Activated naive CD8-positive, alpha-beta T cell (primary cell): Measurements from ENCODE around the gene KLHL8.
"Not testable (repeated sequence)": the region's sequence is repeated elsewhere in the genome, so short reads cannot be mapped to it uniquely, and the experiment has no call there.

Experiments used
- H3K27ac Mint-ChIP-seq: one replicate; pipeline ENCODE4 v1.8.0; 2021; ENCODE audit warnings: mixed read lengths
- H3K27me3 Mint-ChIP-seq: one replicate; pipeline ENCODE4 v1.8.0; 2021; ENCODE audit warnings: mixed read lengths
- H3K36me3 Mint-ChIP-seq: one replicate; pipeline ENCODE4 v1.8.0; 2021; ENCODE audit warnings: mixed read lengths
- H3K4me1 Mint-ChIP-seq: one replicate; pipeline ENCODE4 v1.8.0; 2021; ENCODE audit warnings: low read depth, mixed read lengths
- H3K4me3 Mint-ChIP-seq: one replicate; pipeline ENCODE4 v1.8.0; 2021; ENCODE audit warnings: mild to moderate bottlenecking, mixed read lengths
- H3K9me3 Mint-ChIP-seq: one replicate; pipeline ENCODE4 v1.8.0; 2021; ENCODE audit warnings: low read depth, mixed read lengths

Gene KLHL8

GRCh38 chr4:87239821-87240220, 19.4 kb upstream of the KLHL8 start:
- peaks cover 14% of the 10 kb centered on the region for H3K36me3 Mint-ChIP-seq
- H3K4me3 Mint-ChIP-seq = no peak overlapping the region
- H3K9me3 Mint-ChIP-seq = peaks cover 15% of the 10 kb centered on the region
- H3K27me3 Mint-ChIP-seq = peaks cover 3% of the 10 kb centered on the region
- H3K27ac Mint-ChIP-seq = no peak overlapping the region
- peaks cover 2% of the 10 kb centered on the region for H3K4me1 Mint-ChIP-seq

DNA sequence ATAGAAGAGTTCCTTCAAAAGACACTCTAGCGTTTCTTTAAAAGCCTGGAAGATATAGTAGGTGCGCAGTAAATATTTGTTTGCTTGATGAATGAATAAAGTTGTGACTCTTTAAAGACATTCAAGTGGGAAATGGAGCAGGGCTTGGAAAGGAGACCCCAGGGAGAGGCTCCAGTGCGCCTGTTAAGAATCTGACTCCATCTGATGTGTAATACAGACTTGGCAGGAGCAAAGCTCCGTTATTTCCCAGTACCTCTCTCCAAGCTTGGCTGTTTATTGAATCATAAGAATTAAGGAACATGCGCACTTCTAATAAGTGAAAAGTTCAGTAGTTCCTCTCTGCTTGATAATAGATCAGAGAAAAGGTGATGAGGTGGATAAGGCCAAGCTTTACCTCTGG, 18.8 kb upstream of the KLHL8 start:
- H3K27ac Mint-ChIP-seq = no peak overlapping the region
- peaks cover 3% of the 10 kb centered on the region for H3K27me3 Mint-ChIP-seq
- no peak overlapping the region for H3K4me3 Mint-ChIP-seq
- peaks cover 10% of the 10 kb centered on the region for H3K36me3 Mint-ChIP-seq
- H3K4me1 Mint-ChIP-seq = peaks cover 2% of the 10 kb centered on the region
- H3K9me3 Mint-ChIP-seq = peaks cover 10% of the 10 kb centered on the region

DNA sequence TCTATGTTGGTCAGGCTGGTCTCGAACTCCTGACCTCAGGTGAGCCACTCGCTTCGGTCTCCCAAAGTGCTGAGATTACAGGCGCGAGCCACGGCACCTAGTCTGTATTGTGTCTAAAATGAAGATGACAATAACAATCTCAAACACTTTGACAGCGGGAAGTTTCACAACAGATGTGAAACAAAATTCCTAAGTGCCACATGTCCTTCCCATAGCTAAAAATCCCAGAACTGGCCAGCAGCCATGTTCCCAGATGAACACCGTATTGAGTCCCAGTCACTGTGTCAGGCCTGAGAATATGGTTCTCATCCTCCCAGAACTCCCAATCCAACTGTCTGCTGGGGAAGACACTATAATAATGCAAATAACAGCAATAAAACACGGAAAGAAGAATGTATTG, 16.4 kb upstream of the KLHL8 start:
- Mint-ChIP-seq H3K27ac (no peak overlapping the region), H3K27me3 (peaks cover 3% of the 10 kb centered on the region), H3K4me1 (peaks cover 2% of the 10 kb centered on the region), H3K9me3 (no peaks in the 10 kb centered on the region), H3K4me3 (peak overlapping the region; percentile 7), H3K36me3 (no peaks in the 10 kb centered on the region)

DNA sequence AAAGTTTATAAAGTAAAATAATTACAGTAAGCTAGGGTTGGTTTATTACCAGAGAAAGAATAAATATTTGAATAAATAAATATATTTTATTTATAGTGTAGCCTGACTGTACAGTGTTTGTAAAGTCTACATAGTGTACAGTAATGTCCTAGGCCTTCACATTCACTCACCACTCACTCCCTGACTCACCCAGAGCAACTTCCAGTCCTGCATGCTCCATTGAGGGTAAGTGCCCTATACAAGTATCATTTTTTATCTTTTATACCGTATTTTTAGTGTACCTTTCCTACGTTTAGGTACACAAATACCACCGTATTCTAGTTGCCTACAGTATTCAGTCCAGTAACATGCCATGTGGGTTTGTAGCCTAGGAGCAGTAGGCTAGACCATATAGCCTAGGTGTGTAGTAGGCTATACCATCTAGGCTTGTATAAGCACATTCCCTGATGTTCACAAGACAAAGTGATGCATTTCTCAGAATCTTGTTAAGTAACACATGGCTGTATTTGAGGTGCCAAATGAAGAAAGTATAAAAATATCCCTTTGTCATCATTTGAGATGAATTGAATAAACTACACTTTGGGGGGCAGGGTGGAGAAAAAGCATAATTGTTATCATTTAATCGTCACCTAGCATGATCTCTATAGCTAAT, 14.7 kb upstream of the KLHL8 start:
- Mint-ChIP-seq H3K4me3 (peak overlapping the region; percentile 81), H3K36me3 (no peaks in the 10 kb centered on the region), H3K9me3 (no peaks in the 10 kb centered on the region), H3K4me1 (peaks cover 2% of the 10 kb centered on the region), H3K27me3 (peaks cover 1% of the 10 kb centered on the region), H3K27ac (no peak overlapping the region)

DNA sequence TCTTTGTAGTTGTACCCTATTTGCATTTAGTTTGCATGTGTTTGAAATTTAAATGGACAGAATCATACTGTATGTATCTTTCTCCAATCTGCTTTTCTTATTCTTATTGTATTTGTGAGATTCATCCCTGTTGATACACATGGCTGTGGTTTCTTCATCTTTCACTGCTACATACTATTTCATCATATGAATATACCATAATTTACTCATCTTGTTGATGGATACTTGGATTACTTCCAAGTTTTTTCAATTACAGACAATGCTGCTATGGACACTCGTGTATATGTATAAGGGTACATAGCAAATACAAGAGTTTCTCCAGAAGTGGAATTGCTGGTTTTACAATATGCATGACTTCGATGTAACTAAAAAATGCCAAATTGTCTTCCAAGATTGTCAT, 11.8 kb upstream of the KLHL8 start:
- H3K27me3 Mint-ChIP-seq = no peaks in the 10 kb centered on the region
- no peak overlapping the region for H3K27ac Mint-ChIP-seq
- H3K4me1 Mint-ChIP-seq = peaks cover 2% of the 10 kb centered on the region
- no peaks in the 10 kb centered on the region for H3K36me3 Mint-ChIP-seq
- H3K4me3 Mint-ChIP-seq = no peak overlapping the region
- H3K9me3 Mint-ChIP-seq = no peaks in the 10 kb centered on the region

- H3K36me3 Mint-ChIP-seq = no peaks in the 10 kb centered on the region
These were observed 10.4 kb upstream of the KLHL8 start for GRCh38 chr4:87230806-87231205.

GRCh38 chr4:87229979-87230378, 9.6 kb upstream of the KLHL8 start:
- no peaks in the 10 kb centered on the region for H3K36me3 Mint-ChIP-seq
- no peaks in the 10 kb centered on the region for H3K9me3 Mint-ChIP-seq
- H3K4me3 Mint-ChIP-seq = no peak overlapping the region
- no peaks in the 10 kb centered on the region for H3K27me3 Mint-ChIP-seq
- H3K27ac Mint-ChIP-seq = no peak overlapping the region
- H3K4me1 Mint-ChIP-seq = no peaks in the 10 kb centered on the region

More at GRCh38 chr4:87230806-87231205, 10.4 kb upstream of the KLHL8 start:
- no peaks in the 10 kb centered on the region for H3K27me3 Mint-ChIP-seq
- H3K27ac Mint-ChIP-seq = no peak overlapping the region
- no peaks in the 10 kb centered on the region for H3K4me1 Mint-ChIP-seq
- no peaks in the 10 kb centered on the region for H3K9me3 Mint-ChIP-seq
- H3K4me3 Mint-ChIP-seq = no peak overlapping the region

DNA sequence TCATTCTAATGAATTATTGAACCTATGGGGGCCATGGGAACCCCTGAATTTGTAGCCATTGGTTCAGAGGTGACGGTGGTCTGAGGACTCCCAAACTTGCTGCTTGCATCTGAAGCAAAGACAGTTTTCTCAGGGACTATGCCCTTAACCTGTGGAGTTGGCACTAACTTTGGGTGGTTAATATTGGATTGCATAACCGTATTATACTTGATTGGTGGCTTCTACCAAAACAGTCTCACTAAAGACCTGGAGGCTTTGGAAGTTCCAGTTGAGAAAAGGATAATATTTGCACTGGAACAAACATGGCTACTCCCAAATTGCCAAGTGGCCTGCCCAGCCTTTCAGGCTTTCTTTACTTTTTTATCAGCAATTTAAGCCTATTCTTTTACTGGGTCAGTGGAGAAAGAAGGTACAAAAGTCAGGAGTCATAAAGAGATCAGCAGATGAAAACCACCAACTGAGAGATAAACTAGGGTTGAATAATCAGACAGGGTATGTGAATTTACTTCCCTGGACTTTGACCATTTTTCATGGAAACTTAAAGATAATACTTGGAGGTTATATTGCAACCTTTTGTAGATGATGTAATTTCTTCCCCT, 7.9 kb upstream of the KLHL8 start:
- Mint-ChIP-seq H3K4me3 (no peak overlapping the region), H3K36me3 (no peaks in the 10 kb centered on the region), H3K9me3 (no peaks in the 10 kb centered on the region), H3K27me3 (no peaks in the 10 kb centered on the region), H3K4me1 (no peaks in the 10 kb centered on the region), H3K27ac (no peak overlapping the region)

DNA sequence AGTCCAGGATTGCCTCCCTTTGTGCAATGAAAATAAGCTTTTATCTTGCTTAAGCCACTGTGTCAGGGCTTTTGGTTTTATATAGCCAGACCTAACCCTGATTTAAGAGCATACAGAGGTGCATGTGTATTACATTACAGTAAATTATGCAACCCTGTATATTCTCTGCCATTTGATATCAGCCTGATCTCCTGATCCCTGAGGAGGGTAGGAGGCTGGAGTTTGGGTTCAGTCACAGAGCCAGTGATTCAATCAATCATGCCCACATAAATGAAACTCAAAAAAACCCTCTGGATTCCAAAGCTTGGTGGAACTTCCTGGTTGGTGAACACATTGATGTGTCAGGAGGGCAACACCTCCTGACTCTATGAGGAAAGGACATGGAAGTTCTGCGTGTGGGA, 7.3 kb upstream of the KLHL8 start:
- H3K27me3 Mint-ChIP-seq = no peaks in the 10 kb centered on the region
- no peak overlapping the region for H3K4me3 Mint-ChIP-seq
- no peaks in the 10 kb centered on the region for H3K36me3 Mint-ChIP-seq
- no peaks in the 10 kb centered on the region for H3K4me1 Mint-ChIP-seq
- no peaks in the 10 kb centered on the region for H3K9me3 Mint-ChIP-seq
- H3K27ac Mint-ChIP-seq = no peak overlapping the region

- Mint-ChIP-seq H3K27me3 (no peaks in the 10 kb centered on the region), H3K4me1 (peaks cover 2% of the 10 kb centered on the region), H3K36me3 (no peaks in the 10 kb centered on the region), H3K4me3 (no peak overlapping the region), H3K27ac (no peak overlapping the region), H3K9me3 (no peaks in the 10 kb centered on the region)
These were observed 5.5 kb upstream of the KLHL8 start for GRCh38 chr4:87225936-87226335.

DNA sequence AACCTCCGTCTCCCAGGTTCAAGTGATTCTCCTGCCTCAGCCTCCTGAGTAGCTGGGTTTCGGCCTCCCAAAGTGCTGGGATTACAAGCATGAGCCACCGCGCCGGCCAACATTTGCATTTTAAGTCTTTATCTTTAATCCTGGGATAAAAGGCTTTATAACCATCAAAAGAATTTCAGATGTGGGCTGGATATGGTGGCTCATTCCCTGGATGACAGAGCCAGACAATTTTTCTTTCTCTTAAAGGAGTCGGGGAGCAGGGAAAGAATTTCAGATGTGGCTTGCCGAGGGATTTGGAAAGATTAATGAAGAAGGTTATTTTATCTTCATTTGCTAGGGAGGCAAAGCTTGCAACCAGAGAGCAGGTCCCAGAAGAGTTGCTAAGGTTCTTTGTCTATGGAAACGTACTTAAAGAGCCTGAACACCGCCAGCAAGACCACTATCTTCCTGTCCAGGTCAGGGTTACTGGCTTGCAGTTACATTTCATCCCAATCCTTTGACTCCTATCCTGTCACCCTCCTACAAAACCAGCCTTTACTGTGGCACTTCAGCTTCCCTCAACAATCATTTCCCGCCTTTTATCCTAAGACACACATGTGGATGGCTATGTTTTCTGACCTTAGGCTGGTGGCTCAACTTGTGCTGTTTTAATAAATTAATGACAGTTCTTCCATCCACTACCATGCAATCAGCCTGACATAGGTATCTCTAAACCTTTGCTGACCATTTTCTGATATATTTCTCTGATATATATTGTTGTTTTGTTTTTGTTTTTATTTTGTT, 3.9 kb upstream of the KLHL8 start:
- Mint-ChIP-seq H3K4me3 (no peak overlapping the region), H3K27me3 (no peaks in the 10 kb centered on the region)

DNA sequence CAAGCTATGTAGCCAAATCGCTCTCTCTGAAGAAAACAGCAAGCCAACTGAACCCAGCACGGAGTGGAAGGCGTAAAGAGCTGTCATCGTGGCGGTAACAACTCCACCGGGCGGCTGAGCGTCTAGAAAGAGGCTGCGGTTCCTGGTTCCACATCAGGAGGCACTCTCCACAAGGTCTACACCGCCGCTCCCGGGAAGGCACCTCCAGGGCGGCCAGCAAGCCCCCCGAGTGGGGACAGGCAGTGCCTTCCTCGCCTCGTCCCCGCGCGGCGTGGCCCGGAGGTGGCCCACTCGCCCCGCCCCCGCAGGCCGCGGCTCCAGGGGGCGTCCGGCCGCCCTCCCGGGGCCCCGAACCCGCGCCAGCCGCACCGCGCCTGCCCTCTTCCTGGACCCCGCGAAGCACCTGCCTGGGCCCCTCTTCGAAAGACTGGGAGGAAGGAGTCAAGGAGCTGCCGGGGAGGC, 755 bp downstream of the KLHL8 start:
- Mint-ChIP-seq H3K9me3 (no peaks in the 10 kb centered on the region), H3K27ac (peak overlapping the region; percentile 88), H3K4me1 (peaks cover 24% of the 10 kb centered on the region), H3K4me3 (peak overlapping the region; percentile 93), H3K36me3 (no peaks in the 10 kb centered on the region), H3K27me3 (no peaks in the 10 kb centered on the region)

More for the DNA sequence above, 3.9 kb upstream of the KLHL8 start:
- Mint-ChIP-seq H3K4me1 (peaks cover 6% of the 10 kb centered on the region), H3K27ac (no peak overlapping the region), H3K9me3 (no peaks in the 10 kb centered on the region), H3K36me3 (no peaks in the 10 kb centered on the region)

- H3K4me3 Mint-ChIP-seq, H3K9me3 Mint-ChIP-seq, H3K27ac Mint-ChIP-seq, H3K27me3 Mint-ChIP-seq, H3K36me3 Mint-ChIP-seq: not testable (repeated sequence)
- peaks cover 28% of the 10 kb centered on the region for H3K4me1 Mint-ChIP-seq
These were observed 3.1 kb downstream of the KLHL8 start for GRCh38 chr4:87217235-87217763.

DNA sequence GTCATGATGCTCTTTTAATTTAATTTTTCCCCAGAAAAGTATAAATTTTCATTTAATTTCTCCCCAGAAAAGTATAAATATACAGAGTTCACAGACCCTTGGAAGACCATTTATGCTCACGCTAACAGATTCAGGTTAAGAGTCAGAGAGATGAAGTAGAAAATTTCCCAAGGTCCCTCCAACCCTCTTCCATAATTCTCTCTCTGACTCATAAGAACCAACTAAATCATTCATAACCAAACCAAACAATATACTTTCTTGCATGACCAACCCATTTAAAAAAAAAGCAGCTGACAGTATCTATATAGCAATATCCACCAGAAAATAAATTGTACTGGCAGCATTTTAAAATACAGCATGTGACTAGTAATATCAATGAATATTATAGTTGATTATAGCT, 3.9 kb downstream of the KLHL8 start:
- H3K27me3 Mint-ChIP-seq = no peaks in the 10 kb centered on the region
- no peak overlapping the region for H3K4me3 Mint-ChIP-seq
- H3K27ac Mint-ChIP-seq = no peak overlapping the region
- H3K36me3 Mint-ChIP-seq = no peaks in the 10 kb centered on the region
- no peaks in the 10 kb centered on the region for H3K9me3 Mint-ChIP-seq
- peaks cover 34% of the 10 kb centered on the region for H3K4me1 Mint-ChIP-seq

DNA sequence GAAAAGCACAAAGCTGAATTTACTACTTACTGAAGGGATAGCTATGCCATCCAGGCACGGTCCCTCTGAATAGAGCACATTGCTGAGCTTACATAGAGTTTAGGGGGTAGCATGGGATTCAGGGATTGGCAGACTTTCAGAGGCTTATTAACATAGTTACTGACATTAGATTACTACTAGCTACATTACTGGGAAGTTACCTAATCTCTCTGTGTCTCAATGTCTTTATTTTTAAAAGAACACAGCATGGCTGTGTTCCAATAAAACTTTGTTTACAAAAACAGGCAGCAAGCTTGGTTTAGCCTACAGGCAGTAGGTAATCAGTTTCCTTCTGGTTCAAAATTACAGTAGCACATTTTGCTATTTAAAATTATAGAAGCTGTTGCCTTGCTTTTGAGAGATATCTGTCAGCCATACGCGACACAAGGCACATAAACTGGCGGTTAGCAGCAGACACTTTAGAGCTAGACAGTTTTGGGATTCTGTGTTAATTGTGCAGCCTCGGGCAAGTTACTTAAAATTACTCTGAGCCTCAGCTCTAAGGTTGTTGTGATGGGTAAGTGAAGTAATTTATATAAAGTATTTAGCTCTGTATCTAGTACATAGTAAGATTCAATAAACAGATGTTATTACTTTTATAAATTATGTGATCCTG, 6.9 kb downstream of the KLHL8 start:
- peaks cover 42% of the 10 kb centered on the region for H3K4me1 Mint-ChIP-seq
- no peaks in the 10 kb centered on the region for H3K9me3 Mint-ChIP-seq
- H3K4me3 Mint-ChIP-seq = no peak overlapping the region
- no peak overlapping the region for H3K27ac Mint-ChIP-seq
- H3K27me3 Mint-ChIP-seq = no peaks in the 10 kb centered on the region
- H3K36me3 Mint-ChIP-seq = no peaks in the 10 kb centered on the region
